ENCODE data around the gene FBXO8.
A peak's percentile ranks its signal among the peaks of the same experiment; 100 is the strongest.
"Not testable (repeated sequence)": the region's sequence is repeated elsewhere in the genome, so short reads cannot be mapped to it uniquely, and the experiment has no call there.

FBXO8 gene

DNA sequence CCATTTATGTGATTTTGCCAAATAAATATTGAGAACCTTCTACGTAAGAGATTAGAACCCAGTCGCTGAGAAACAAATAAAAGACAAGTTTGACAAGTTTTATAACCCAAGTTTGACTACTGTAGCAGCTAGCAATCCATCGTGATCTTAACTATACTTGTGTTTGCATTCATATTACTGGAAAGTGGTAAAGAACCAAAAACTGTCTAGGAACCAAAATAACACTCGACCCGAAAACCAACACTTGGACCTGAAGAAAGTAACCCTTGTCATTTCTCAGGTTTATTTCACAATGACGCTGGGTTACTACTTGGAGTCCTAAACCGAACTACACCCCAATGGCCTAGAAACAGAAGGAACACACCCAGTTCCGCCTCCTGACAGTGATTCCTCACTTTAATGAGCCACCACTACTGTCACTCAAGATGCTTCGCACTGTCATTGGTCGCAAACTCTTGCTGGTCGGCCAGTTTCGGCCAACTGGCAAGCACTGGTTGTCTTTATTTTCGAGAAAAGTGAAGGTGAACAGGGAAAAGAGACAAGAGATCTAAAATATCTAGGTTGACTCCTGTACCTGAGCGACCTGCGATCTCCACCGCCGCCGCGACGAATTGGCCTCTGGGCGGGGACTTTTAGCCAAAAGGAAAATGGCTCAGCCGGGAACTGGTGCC lies 496 bp downstream of the FBXO8 start:
- peak; percentile 88 to 91 for DNase-seq

DNA sequence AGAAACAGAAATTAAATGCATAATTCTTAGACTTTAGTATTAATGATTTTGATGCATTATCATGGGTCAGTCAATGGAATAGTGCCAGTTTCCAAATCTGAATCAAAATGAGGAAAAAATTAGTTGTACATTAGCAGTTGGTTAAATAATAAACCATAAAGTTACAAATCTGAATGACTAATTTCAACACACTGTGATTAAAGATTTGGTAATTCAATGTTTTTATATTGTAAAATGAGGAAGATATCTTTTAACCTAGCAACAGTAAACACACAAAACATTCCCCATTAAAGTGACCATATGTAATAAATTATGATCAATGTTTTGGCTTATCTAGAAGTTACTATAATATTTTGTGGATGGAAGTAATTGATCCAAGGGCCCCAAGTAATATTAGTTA lies 1.6 kb downstream of the FBXO8 start:
- no peak for DNase-seq

DNA sequence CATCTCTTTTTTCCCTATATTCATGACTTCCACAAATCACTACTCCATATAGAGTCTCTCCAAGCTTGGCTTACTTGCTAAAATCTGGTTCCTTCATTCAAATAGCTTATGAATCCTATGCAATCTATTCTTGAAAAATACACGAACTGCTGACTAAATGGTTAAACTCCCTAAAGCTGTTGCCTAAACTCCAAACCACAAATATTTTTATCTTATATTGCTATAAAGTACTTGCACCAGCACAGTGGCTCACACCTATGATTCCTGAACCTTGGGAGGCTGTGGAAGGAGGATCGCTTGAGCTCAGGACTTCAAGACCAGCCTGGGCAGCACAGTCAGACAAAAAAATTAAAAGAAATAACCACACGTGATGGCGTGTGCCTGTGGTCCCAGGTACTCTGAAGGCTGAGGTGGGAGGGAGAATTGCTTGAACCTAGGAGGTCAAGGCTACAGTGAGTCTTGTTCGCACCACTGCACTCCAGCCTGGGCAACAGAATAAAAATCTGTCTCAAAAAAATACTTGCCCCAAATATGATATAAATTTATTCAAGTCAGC lies 2.2 kb downstream of the FBXO8 start:
- no peak for DNase-seq

DNA sequence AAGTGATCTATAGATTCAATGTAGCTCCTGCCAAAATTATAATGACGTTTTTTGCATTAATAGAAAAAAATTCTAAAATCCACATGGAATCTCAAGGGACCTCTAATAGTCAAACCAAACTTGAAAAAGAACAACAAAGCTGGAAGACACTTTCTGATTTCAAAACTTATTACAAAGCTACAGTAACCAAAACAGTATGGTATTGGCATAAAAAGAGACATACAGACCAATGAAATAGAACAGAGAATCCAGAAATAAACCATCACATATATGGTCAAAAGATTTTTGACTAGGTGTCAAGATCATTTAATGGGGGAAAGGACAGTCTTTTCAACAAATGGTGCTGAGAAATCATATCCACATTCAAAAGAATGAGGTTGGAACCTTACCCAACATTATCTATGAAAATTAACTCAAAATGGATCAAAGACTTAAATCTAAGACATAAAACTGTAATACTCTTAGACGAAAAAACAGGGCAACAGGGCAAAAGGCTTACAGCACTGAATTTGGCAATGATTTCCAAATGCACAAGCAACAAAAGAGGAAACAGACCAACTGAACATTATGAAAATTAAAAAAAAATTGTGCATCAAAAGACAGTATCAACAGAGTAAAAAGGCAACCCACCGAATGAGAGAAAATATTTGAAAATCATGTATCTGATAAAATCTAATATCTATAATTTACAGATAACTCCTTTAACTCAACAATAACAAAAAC lies 3.9 kb downstream of the FBXO8 start:
- DNase-seq: no peak

DNA sequence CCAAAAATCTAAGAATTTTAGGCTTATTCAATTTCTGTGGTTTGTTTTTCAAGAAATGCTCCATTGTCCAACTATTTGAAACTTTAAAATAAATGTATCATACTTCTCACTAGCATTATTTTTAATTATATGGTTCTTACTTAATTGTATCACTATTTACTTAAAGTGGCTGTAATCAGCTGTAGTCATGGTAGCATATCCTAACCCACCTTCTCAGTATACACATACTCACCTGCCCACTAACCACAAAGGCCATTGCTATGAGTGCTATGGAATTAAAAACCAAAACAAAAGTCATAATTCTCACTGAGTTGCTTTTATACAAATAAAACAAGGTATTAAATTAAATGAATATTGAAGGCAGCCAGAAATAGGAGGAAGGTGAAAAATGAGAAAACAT lies 5.0 kb downstream of the FBXO8 start:
- DNase-seq: no peak

DNA sequence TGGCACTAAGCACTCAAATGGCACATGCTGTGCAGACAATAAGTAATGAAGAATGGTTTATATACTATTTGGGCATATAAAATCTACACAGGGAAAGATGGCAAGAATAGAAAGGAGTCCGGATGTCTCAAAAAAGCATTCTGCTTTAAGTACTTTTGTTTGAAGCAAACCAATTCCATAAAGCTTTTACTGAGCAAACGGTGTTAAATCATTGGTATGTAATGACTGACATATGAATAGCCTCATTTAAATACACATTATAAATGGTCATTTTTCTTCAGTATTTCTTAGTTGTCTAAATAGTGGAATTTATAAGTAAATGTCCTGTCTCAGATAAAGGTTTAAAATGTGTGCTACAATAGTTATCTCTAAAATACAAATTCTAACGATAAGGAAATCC lies 6.0 kb downstream of the FBXO8 start:
- DNase-seq: no peak

DNA sequence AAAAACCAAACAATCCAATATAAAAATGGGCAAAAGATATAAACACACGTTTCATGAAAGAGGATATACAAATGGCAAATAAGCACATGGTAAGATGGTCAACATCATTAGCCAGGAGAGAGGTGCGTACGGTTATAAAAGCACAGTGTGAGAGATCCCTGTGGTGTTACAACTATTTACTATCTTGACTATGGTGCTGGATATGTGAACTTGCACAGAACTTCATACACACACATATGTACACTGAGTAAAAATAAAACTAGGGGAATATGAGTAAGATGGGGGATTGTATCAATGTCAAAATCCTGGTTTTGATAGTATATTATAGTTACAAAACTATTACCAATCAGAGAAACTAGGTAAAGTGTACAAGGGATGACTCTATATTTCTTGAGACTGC lies 8.4 kb downstream of the FBXO8 start:
- DNase-seq: no peak

DNA sequence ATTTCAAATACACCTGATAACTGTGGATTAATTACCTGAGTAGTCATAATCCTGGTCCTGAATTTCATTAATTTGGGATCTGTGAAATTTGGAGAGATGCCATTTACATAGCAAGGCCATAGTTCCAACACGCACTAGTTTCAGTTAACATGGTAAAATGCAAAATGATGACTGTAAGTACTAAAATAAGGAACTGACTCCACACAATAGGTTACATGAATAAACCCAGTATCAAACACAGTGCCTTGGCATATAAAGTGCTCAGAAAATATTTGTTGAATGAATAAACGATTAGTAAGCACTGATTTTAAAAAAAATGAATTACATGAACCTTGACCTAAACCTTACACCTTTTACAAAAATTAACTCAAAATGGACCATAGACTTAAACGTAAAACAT lies 9.0 kb downstream of the FBXO8 start:
- DNase-seq: no peak

DNA sequence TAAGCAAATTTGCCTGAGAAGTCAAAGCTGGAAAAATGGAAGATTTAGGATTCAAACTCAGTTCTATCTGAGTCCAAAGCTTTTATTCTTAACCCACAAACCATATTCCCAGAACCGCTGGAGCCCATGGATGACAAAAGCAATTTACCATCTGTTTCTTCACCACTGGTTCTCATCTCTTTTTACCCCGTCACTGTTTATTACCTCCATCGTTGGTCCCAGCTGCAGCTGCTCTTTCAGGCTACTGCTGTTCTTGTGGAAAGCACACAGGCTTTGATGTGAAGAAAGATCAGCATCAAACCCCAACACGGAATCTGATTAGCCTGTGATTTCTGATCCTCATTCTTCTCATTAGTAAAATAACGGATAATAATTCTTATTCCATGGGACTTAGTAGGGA lies 9.5 kb downstream of the FBXO8 start:
- no peak for DNase-seq

DNA sequence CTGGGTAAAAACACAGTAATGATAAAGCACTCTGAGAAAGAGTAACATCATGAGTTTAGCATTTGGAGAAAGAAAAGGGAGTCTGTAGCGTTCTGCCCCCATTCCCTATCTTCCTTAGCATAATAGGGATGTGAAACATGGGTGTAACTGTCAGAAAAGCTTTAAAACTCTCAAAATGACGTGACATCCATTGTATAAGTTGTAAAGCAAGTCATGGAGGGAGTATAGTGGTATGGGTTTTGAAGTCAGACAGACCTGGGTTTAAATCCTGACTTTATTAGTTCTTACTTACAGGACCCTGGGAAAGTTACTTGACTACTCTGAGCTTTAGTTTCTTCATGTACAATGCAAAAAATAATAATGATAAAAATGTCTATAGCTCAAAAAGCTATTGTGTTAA lies 17.1 kb downstream of the FBXO8 start:
- no peak for DNase-seq

DNA sequence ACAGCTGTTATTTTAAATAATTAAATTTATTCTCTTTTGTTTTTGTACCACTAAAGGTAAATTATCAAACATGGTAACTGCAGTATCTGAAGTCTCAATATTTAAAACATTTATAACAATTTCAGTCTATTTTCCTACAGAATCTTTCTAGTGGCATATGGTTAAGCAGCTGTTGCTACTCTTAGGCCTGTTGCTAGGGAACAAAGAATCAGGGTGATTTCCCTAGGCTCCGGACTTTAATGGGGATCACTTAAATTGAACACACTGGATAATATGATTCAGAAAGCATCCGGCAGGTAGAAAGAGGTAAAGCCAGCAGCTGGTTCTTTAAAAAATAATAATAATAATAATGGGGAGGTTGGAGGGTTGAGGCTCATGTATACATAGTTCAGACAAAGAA lies 17.6 kb downstream of the FBXO8 start:
- no peak for DNase-seq

DNA sequence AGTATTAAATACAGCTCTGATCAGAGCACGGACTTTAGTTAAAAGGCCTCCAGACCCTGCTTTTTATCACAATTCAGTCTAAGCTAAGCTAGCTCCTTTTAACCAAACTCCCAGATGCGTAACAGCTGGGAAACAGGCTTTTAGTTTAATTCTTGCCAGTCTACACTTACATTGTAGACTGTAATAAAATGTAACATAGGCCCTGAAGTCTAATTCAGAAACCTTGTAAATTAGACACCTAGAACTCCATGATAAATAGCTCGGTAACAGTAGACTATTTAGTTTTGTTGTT lies 20.1 kb downstream of the FBXO8 start:
- no peak for DNase-seq

DNA sequence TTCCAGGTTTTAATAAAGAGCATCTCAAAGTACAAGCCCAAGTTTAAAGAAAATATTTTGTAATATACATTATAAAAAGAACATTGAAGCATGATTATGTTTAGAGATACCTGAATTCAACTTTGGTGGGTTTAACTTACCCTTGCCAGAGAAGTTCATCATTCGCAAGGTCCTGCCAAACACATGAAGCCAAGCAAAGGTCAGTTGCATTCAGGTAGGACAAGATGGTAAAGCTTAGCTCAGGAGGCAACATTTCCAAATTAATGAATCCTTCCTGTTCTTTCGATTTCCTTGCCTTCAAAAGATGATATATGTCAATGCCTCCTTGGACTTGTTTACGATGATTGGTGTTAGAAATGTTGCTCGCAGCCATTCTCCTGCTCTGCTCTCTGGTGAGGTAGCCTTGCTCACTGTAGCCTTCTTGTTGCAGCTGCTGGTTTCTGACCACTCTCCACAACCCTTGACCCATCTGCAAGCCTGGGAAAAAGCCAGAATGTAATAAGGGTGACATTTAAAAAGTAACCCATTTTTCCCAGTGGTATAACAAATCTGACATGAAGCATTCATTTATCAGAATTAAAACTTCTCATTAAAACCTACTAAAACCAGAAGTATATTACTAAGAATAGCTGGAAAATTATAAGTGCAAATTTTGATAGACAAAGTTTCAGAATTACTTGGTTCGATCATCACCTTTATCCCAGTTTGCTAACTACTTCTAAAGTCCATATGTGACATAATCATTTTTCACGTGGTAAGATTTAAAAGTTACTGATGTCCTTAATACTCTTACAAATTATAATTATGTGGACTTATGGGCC lies 20.6 kb downstream of the FBXO8 start:
- no peak for DNase-seq

DNA sequence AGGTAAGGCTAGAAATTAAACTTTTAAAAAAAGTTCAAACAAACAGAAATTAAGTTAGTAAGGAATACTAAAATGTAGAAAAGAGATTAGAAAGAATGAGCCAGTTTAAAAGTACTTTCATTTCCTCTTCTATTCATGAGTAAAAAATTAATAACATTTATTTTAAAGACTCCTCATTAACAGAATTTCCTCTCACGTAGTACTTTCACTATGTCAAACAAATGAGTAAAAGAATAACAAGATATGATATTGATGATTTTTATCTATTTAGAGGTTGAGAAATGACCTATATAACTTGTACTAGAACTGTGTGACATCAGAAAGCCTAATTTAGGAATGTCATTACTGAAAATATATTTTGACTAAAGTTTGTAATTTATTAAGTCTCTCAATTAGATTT lies 22.0 kb downstream of the FBXO8 start:
- not testable (repeated sequence) for DNase-seq

DNA sequence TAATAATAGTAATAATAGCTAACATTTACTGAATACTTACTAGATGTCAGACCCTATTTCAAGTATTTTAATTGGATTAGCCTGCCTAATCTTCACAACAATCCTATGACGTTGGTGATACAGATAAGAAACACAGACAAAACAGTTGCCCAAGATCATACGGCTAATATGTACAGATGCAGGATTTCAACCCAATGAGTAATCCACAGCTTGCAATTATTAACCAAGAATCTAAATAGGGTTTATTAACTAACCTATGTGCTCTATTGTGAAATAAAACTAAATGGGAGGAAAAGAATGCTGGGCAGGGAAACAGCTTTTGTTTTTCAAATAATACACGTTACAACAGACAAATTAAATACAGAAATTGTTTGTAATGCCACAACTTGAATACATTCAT lies 23.4 kb downstream of the FBXO8 start:
- no peak for DNase-seq

DNA sequence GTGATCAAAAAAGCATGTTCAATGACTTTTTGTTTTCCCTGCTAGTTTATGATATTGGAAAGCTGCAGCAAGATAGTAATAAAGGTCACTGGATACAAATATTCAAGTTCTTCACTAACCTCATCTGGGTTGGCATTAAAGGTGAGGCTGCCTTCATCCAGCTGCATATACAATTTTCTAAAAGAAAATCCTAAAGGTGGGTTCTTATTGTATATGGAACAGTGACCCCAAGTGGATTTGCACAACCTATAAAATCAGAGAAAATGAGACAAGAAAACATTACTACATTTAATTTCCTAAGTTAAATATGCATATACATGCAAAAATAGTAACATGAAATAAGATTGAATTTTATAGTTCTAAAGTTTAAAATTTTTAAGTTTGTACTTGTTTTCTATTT lies 23.9 kb downstream of the FBXO8 start:
- no peak for DNase-seq

DNA sequence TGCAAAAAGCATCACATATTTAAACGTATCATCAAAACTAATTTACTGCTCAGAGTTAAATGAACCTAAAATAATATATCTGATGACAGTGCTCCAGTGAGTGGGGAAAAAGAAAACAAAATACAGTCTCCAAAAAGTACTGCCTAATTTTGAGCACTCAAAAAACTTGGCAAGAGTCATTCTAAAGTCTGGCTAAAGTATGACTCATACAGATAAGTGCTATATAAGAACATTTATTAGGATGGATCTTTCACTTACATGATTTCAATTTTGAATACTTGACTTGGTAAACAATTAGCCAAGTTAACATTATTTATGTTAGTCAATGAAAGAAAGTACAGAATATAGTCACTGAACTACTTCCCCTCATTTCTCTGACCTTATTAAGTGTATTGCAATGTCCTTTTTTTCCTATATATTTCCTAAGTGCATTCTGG lies 27.2 kb downstream of the FBXO8 start:
- no peak for DNase-seq

DNA sequence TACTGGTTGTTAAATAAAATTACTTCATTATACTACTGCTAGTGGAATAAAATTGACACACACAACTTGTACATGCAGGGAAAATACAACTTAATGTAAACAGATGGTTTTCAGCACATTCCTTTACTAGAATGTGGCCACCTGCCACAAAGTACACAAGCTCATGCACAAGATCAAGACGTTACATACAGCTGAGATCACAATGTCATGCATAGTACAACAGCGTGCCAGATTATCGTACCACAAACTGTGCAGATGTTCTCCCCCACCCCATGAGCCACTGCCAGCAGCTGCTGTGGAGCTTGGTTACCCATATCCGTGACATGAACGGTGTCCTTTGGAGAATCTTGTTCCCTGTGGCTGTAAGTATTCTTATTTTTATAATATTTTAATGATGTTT lies 27.7 kb downstream of the FBXO8 start:
- no peak for DNase-seq

DNA sequence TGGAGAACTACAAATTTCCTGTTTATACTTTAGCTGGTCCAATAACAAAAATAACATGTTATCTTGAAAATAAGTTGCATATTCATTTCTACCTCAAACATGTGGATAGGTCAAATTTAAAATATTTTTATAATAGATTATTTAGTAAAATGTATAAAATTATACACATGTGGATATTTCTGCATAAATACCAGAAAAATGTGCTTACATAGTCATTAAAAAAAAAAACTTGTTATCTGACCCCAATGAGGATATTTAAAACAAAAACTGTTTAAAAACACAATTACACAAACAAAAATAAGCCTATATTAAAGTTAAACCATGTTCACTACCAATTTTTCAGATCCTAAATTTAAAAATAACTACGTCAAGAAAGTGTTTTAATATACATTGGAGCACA lies 28.1 kb downstream of the FBXO8 start:
- no peak for DNase-seq

DNA sequence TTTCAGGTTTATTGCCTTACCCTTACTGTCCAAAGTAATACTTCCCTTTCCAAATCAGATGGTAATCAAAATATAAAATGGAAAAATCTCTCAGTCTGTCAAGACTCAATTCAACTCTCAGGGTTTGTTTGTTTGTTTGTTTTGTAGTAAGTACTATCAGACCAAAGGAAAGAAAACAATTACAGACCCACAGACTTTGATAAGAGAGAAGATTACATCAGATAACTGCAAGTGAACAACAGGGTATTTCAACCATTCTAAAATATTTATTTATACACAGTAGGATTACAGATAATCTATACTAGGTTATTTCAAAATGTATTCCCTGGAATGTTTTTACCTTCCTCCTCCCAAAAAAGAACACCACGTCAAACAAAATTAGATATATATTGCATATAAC lies 28.9 kb downstream of the FBXO8 start:
- no peak for DNase-seq

DNA sequence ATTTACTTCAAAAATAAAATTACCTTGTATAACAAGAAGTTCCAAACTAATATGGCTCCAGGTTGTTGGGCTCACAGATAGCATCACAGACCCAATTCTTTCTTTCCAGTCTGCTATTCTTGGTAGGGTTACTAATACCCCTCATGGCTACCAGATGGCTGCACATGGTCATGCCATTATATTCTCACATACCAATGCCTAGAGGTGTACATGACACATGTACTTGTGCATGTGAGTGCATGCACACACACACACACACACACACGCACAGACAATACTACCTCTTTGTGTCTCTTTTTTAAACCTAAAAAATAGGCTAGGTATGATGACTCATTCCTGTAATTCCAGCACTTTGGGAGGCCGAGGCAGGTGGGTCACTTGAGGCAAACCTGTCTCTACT lies 31.1 kb downstream of the FBXO8 start:
- DNase-seq: no peak

DNA sequence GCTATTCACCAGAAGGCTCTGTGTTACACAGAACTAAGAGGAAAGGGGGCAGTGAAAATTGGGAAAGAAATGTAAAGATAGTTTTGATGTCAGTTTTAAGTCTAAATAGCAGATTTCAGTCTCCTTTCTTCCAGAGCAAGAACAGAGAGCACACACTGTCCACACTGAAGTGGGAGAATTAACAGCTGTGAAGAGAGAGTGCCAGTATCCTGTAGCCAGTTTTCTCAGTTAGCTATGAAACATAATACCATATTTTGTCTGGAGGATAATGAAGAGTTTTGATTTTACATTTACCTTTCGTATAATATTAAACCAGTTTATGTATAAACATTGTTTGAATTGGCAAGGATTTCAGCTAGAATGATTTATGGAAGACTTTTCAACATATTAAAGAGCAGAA lies 35.1 kb downstream of the FBXO8 start:
- no peak for DNase-seq

DNA sequence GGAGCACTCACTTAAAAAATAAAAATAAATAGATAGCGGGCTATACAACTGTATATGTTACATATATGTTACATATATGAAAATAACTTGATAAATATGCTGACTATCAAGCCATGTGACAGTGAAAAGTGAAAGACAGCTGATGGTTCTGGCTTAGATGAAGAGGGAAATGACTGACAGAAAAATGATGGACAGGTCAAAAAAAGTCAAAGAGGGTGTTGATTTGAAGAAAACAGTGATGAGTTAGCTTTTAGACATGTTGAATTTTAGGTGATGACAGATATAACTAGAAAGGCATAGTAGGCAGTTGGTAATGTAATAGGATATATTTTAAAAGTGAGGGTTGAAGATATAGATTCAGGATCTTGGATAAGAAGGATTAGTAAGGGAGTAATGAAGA lies 37.8 kb downstream of the FBXO8 start:
- DNase-seq: no peak

DNA sequence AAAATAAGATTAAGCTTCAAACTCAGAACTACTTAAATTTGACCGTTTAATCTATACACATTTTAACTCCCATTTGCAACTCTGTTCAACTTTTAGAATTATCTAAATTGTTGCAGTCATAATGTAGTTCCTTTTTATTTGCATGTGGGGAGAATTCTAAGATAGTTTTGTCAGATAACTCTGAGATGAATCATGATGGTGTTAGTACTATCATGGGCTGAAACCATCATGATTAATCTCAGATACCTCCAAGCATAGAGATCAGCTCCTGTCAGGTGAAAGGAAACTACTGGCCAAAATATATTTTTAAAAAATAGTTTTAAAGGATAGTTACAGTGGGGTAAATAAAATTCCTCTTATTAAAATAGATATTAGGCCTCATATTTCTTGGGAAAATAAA lies 39.0 kb downstream of the FBXO8 start:
- DNase-seq: no peak
